Measurements from ENCODE around the gene HMG20A.

DNA sequence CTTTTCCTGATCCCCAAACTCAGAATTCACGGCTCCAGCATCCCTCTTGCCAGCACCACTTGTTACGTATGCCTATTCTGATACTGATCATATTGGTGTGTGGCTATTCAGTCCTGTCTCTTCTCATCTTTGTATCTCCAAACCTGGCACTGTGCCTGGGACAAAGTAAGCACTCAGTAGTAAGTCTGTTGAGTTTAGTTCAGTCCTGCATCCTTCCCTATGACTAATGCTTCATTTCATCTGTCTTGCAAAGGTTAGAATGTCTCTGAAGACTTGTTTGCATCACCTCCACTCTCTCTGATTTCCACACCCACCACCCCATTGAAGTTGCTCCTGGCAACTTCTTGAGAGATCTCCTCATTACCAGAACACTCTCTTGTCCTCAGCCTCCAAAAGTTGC lies 80.3 kb downstream of the HMG20A start:
- TF ChIP-seq, protein P1, sequence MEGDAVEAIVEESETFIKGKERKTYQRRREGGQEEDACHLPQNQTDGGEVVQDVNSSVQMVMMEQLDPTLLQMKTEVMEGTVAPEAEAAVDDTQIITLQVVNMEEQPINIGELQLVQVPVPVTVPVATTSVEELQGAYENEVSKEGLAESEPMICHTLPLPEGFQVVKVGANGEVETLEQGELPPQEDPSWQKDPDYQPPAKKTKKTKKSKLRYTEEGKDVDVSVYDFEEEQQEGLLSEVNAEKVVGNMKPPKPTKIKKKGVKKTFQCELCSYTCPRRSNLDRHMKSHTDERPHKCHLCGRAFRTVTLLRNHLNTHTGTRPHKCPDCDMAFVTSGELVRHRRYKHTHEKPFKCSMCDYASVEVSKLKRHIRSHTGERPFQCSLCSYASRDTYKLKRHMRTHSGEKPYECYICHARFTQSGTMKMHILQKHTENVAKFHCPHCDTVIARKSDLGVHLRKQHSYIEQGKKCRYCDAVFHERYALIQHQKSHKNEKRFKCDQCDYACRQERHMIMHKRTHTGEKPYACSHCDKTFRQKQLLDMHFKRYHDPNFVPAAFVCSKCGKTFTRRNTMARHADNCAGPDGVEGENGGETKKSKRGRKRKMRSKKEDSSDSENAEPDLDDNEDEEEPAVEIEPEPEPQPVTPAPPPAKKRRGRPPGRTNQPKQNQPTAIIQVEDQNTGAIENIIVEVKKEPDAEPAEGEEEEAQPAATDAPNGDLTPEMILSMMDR (IDR thresholded peaks at IDR 0.05): no peak
- no peak for TF ChIP-seq POLR2A (IDR thresholded peaks at IDR 0.05)

All from prostate gland (tissue), 2 donors.